GM18519 (cell line): ENCODE results near the gene ISOC2.
"Not testable (repeated sequence)": the region's sequence is repeated elsewhere in the genome, so short reads cannot be mapped to it uniquely, and the experiment has no call there.

Experiments
- ATAC-seq: cut with Tn5 transposase; IDR thresholded peaks from one replicate; pipeline ENCODE4 v1.9.1; 2021; ENCODE audit warnings: mild to moderate bottlenecking, moderate library complexity; ENCODE audit not compliant: unreplicated experiment, low FRiP score

ISOC2 gene

DNA sequence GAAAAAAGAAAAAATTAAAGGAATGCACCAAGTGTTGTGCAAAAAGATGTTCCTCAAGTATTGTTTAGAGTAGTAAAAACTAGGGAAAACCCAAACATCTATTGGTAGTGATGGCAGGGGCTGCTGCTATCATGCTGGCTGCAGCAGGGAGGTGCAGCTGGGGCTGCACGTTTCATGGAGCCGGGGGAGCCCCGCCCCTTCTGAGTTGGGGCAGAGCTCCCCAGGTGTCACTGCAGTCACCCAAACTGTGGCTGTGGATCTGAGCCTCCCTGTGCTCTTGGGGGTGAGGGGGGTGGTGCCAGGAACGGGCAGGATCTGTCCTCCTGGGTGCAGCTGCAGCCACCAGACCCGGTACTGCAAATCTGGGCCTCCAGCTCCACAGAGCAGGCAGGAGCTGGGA lies 42.3 kb downstream of the ISOC2 start:
- ATAC-seq: no peak

DNA sequence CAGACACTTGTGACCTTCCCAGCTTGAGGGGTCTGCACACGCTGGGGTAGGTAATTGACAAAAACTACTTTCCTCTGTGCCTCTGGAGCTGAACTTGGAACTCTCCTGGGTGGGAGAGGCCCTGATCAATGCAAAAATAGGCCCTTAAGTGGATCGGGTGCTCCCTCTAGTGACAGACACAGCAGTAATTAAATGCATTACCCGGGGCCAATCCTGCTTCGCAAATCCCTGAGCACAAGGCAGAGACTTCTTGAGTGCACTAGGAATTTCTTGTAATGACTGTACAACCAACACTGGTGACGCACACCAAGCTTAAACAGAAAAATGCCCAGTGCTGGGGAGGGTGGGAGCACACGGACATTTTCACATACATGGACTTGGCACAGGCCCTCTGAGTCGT lies 43.3 kb downstream of the ISOC2 start:
- ATAC-seq: no peak

DNA sequence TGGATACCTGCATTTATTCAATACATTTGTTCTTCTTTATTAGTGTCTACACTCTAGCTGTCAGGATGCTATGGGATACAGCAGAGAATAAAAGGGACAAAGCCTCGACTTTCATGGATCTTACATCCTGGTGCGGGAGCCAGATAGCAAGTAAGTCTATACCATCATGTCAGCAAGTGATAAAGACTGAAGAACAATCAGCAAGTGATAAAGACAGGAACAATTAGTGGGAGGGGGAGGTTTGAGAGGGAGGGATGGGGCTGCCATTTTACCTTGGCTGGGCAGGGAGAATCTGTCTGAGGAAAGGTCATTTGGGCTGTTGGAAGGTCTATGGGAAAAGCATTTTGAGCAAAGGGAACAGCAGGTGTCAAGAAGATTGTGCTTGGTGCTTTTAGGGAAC lies 51.3 kb downstream of the ISOC2 start:
- ATAC-seq: no peak

- ATAC-seq: not testable (repeated sequence)
Measured at GRCh38 chr19:55409179-55409578, 52.3 kb downstream of the ISOC2 start.

- no peak for ATAC-seq
Measured at GRCh38 chr19:55408533-55408872, 52.9 kb downstream of the ISOC2 start.

DNA sequence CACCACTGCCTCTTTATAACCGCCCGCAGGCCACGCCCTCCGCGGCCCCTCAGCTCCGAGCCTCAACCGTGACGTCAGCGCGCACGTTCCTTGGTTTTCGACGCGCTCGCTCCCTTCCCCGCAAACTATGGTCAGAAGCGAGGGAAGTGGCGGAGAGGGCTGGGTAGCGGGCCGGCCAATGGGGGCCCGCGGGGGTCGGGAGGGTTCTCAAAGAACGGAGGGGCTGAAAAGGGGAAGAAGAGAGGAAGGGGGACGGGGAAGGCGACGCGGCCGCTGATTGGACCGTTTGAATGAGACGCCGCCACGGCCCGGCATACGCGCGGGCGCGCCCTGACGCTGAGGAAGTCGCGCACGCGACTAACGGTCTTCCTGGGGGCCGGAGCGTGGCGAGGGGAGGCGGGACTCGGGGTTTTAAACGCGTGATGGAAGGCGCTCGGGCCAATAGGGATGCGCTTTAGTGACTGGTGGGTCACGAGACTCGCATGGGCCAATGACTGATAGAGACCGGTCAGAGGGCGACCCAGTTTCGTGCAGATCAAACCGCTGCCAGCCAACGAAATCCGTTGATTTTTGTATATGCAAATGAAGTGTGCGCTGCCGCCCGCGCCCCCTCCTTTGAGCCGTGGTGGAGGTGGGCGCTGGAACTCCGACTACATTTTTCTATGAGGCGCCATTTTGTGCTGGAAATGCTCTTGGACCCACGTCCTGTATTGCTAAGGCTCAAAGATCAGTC lies 53.5 kb downstream of the ISOC2 start:
- peak; percentile 70 for ATAC-seq

DNA sequence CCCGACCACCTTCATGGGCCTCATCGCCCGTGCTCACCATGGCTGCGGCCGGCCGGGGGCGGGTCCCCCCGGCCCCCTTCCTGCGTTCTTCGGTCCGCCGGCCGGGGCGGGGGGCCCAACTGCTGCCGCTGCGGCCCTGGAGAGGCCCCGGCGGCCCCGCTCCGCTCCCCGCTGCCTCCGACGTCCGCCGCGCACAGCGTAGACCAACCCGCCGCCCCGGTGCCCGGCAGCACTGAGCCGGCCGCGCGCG lies 54.0 kb downstream of the ISOC2 start, which contains the start of gene UBE2S:
TSS of gene UBE2S (minus strand) at position 239 of the 250 bp plus-strand sequence. CDS start at position 40, 199 bp downstream.
- ATAC-seq: not testable (repeated sequence)

- ATAC-seq: peak; percentile 11
Measured at GRCh38 chr19:55406826-55407549, 54.5 kb downstream of the ISOC2 start.

DNA sequence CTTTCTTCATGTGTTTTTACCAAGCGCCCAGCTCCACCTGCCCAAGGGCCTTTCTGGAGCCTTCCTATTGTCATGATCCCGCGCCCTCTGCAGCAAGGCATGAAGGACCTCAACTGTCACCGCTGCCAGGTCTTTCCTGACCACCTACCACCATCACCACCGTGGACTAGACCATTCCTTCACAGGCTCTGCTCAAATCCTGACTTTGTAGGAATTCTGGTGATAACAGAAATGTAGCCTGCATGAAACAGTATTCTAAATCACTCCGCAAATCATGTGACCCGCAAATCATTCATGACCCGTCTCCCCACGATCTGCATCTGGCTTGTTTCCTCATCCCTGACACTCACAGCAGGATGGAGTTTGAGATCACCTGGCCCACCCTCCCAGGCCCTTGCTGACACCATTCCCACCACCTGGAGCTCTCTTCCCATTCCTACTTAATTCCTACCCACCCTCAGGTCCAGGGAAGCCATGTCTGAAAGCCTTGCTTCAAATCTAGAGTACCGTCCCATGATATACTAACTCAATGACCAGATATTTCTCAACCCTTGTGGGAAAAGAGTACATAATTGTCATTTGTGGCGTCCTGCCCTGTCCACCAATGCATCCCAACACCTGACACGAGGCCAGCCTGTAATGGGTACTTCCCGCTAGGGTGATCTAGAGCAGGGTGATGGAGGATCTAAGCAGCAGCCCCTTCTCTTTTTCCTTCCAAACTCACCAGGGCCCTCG lies 55.2 kb downstream of the ISOC2 start:
- ATAC-seq: no peak

GRCh38 chr19:55405638-55406037 lies 55.8 kb downstream of the ISOC2 start:
- ATAC-seq: no peak
